GM21367 (cell line): ENCODE measurements around the gene BEX3.

Experiments
- ATAC-seq: cut with Tn5 transposase; IDR thresholded peaks from one replicate; pipeline ENCODE4 v1.9.1; 2021; ENCODE audit not compliant: unreplicated experiment

The BEX3 gene

DNA sequence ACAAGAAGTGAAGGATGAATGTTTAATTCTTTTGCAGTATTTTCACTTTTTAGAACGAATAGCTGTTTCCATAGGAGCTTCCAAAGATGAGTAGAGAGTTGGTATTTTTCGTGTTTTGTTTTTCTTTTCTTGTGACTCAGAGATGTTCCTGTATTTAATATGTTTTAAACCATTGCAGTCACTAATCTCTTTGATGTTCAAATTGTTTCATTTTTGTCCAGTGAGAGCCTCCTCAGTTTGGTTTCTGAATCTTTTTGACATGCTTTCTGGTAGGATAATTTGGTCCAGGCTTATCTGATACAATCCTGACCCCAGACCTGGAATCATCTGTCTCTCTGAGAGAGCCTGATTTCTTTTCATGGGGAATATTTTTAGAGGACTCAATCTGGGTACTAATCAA, 41.6 kb downstream of the BEX3 start:
- ATAC-seq: no peak

DNA sequence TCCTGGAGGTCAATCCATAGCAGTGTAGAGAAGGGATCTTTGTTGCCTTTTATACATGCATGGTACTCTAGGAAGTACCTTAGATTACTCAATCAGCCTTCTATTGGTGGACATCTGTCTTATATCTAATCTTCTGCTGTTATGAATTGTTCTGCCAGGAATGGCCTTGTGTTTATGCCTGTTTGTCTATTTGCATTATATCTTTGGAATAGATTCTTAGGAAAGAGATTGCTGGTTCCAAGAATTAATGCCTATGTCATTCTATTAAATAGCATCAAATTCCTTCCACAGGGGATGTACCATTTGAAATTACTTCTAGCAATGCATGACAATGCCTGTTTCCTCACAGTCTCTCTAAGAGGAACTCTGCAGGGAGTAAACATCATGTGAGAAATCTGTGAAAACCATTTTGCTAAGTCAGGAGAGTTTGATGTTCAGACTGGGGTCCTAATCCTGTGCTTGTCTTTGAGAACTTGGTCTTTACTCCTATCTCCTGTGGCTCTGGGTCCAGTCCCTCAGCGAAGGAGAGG, 42.5 kb downstream of the BEX3 start:
- ATAC-seq: no peak

DNA sequence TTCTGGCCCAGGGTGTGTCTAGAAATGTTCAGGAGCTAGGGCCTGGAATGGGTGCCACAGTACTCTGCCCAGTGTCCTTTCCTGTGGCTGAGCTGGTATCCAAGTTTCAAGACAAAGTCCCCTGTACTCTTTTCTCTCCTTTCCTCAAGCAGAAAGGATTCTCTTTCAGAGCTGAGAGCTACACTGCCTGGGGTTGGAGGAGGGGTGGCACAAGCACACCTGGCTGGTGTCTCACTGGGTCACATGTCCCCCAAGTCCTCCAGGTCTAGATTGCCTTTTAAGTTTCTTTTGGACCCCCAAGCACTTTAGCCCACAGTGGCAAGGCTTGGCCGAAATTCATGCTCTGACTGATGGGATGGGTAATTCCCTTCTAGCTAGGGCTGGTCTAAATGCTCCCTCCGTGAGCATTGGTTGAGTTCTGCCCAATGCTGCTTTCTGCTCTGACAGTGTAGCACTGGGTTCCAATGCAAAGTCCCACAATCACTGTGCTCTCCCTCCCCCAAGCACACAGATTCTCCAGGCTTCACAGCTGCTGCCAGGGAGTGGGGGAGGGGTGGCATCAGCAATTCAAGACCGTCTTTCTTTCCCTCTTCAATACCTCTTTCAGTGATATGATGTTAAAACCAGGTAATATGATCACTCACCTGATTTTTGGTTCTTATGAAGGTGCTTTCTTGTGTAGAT, 47.8 kb downstream of the BEX3 start:
- ATAC-seq: no peak
